HG02884 (cell line): Measurements from ENCODE around the gene IL1RAPL2.
"Not testable (repeated sequence)": the region's sequence is repeated elsewhere in the genome, so short reads cannot be mapped to it uniquely, and the experiment has no call there.

Experiments
- ATAC-seq: cut with Tn5 transposase; IDR thresholded peaks from one replicate; pipeline ENCODE4 v1.9.1; 2021; ENCODE audit warnings: mild to moderate bottlenecking, moderate library complexity; ENCODE audit not compliant: unreplicated experiment

The IL1RAPL2 gene

GRCh38 chrX:105658136-105658535, 1092.1 kb downstream of the IL1RAPL2 start:
- no peak for ATAC-seq

GRCh38 chrX:105662248-105662647, 1096.2 kb downstream of the IL1RAPL2 start:
- no peak for ATAC-seq

- no peak for ATAC-seq
These were observed 1098.2 kb downstream of the IL1RAPL2 start for GRCh38 chrX:105664243-105664642.

GRCh38 chrX:105684288-105684687, 1118.3 kb downstream of the IL1RAPL2 start:
- not testable (repeated sequence) for ATAC-seq

GRCh38 chrX:105694839-105695238, 1128.8 kb downstream of the IL1RAPL2 start:
- ATAC-seq: no peak

- no peak for ATAC-seq
These were observed 1129.5 kb downstream of the IL1RAPL2 start for GRCh38 chrX:105695451-105695850.

GRCh38 chrX:105696870-105697269, 1130.9 kb downstream of the IL1RAPL2 start:
- ATAC-seq: no peak

GRCh38 chrX:105697984-105698781, 1132.2 kb downstream of the IL1RAPL2 start:
- no peak for ATAC-seq

- ATAC-seq: no peak
These were observed 1134.3 kb downstream of the IL1RAPL2 start for GRCh38 chrX:105700331-105700730.

GRCh38 chrX:105701310-105702052, 1135.5 kb downstream of the IL1RAPL2 start:
- no peak for ATAC-seq

- no peak for ATAC-seq
These were observed 1137.9 kb downstream of the IL1RAPL2 start for GRCh38 chrX:105703876-105704275.

GRCh38 chrX:105706041-105706440, 1140.0 kb downstream of the IL1RAPL2 start:
- ATAC-seq: no peak

GRCh38 chrX:105711805-105712204, 1145.8 kb downstream of the IL1RAPL2 start:
- no peak for ATAC-seq

- ATAC-seq: no peak
These were observed 1149.7 kb downstream of the IL1RAPL2 start for GRCh38 chrX:105715746-105716145.

GRCh38 chrX:105723966-105724735, 1158.2 kb downstream of the IL1RAPL2 start:
- no peak for ATAC-seq

GRCh38 chrX:105725228-105725627, 1159.2 kb downstream of the IL1RAPL2 start:
- ATAC-seq: no peak

- no peak for ATAC-seq
These were observed 1172.2 kb downstream of the IL1RAPL2 start for GRCh38 chrX:105738162-105738561.

GRCh38 chrX:105744291-105744690, 1178.3 kb downstream of the IL1RAPL2 start:
- ATAC-seq: no peak

- no peak for ATAC-seq
These were observed 1178.9 kb downstream of the IL1RAPL2 start for GRCh38 chrX:105744946-105745345.

GRCh38 chrX:105745863-105746262, 1179.9 kb downstream of the IL1RAPL2 start:
- no peak for ATAC-seq

- ATAC-seq: no peak
These were observed 1186.4 kb downstream of the IL1RAPL2 start for GRCh38 chrX:105752338-105752956.
